Spinal cord (tissue), 10 donors: ENCODE results near the gene CLDN15. TPM values are rescaled to one million over a fixed set of nuclear protein-coding genes. Genes with fewer than 3 reads are reported as not detected.
"Not testable (repeated sequence)": the region's sequence is repeated elsewhere in the genome, so short reads cannot be mapped to it uniquely, and the experiment has no call there.

Experiments
- DNase-seq, 6 donors: peaks; one replicate each; pipeline versions ENCODE4 v3.0.0 to v3.0.0-alpha.2; 2013 to 2015; ENCODE audit warnings: low spot score in 6 of 6, low read depth in 4 of 6
- H3K27ac ChIP-seq: one replicate; pipeline ENCODE4 v1.5.1; 2013; ENCODE audit warnings: low read depth, low read length, control low read depth
- H3K27me3 ChIP-seq: one replicate; pipeline ENCODE4 v1.6.1; 2013; ENCODE audit warnings: low read length; ENCODE audit not compliant: control insufficient read depth, insufficient read depth
- H3K36me3 ChIP-seq: one replicate; pipeline ENCODE4 v1.6.1; 2013; ENCODE audit warnings: low read length; ENCODE audit not compliant: control insufficient read depth, insufficient read depth
- H3K4me1 ChIP-seq: one replicate; pipeline ENCODE4 v1.6.1; 2013; ENCODE audit warnings: low read length; ENCODE audit not compliant: control insufficient read depth, insufficient read depth
- H3K4me3 ChIP-seq: one replicate; pipeline ENCODE4 v1.5.1; 2013; ENCODE audit warnings: low read depth, low read length, control low read depth
- H3K9me3 ChIP-seq: one replicate; pipeline ENCODE4 v1.6.1; 2013; ENCODE audit warnings: low read length; ENCODE audit not compliant: control insufficient read depth, insufficient read depth
- WGBS: methylation state at CpG from one replicate; pipeline ENCODE4 v1.1.5; 2013; ENCODE audit warnings: missing lambda C conversion rate; ENCODE audit not compliant: insufficient coverage; 5-methylcytosine and 5-hydroxymethylcytosine counted together
- polyA plus RNA-seq, 2 donors: library from polyadenylated mRNA; unstranded; fragments of 120-200 nt; gene quantifications; one replicate each; pipeline ENCODE4 v1.2.1, GENCODE V29; 2013; ENCODE audit not compliant: insufficient read length in 2 of 2
- total RNA-seq, 2 donors: library from RNA; depleted of rRNA in 1 of 2; stranded (reverse); fragments of 120-200 nt in 1 of 2; fragments of >200 nt in 1 of 2; gene quantifications; one replicate each; pipeline versions ENCODE4 v1.2.3 to v1.2.4, GENCODE V29; 2013 to 2014
- donor health status: healthy.

The CLDN15 gene
- total and polyA plus RNA-seq, 4 donors: 3.3 to 13.8 (median 8.8) TPM

- 4% methylated on average over 75 of the region's 75 CpGs for WGBS
- Histone ChIP-seq H3K27me3 (peaks cover 37% of the 10 kb centered on the region), H3K4me1 (peaks cover 10% of the 10 kb centered on the region), H3K4me3 (no peak overlapping the region), H3K27ac (no peak overlapping the region), H3K36me3 (peaks cover 12% of the 10 kb centered on the region), H3K9me3 (no peaks in the 10 kb centered on the region)
- no peak for DNase-seq
These were observed 35.7 kb downstream of the CLDN15 start for GRCh38 chr7:101201695-101202602.

- H3K4me1 ChIP-seq: peaks cover 10% of the 10 kb centered on the region
- WGBS: 28% methylated on average over 16 of the region's 21 CpGs
- H3K4me3 ChIP-seq: no peak within 1 kb of the TSS
- peaks cover 5% of the 10 kb centered on the region for H3K36me3 ChIP-seq
- no peak within 1 kb of the TSS for H3K27ac ChIP-seq
- H3K27me3 ChIP-seq: peaks cover 37% of the 10 kb centered on the region
- H3K9me3 ChIP-seq: no peaks in the 10 kb centered on the region
- no peak for DNase-seq
These were observed 36.6 kb downstream of the CLDN15 start, which contains the start of gene MOGAT3 for GRCh38 chr7:101200862-101201599. Gene MOGAT3, minus strand, starts transcription at chr7:101201036. Its CDS starts 182 bp downstream, at chr7:101200854.

- H3K27ac ChIP-seq: no peak overlapping the region
- H3K36me3 ChIP-seq: no peaks in the 10 kb centered on the region
- peaks cover 10% of the 10 kb centered on the region for H3K4me1 ChIP-seq
- H3K27me3 ChIP-seq: peaks cover 37% of the 10 kb centered on the region
- H3K4me3 ChIP-seq: no peak overlapping the region
- DNase-seq: no peak
- H3K9me3 ChIP-seq: no peaks in the 10 kb centered on the region
- 80% methylated on average over 1 of the region's 2 CpGs for WGBS
These were observed 37.1 kb downstream of the CLDN15 start for GRCh38 chr7:101200504-101200861.

GRCh38 chr7:101199522-101199921 lies 38.1 kb downstream of the CLDN15 start:
- WGBS: 95% methylated on average over 8 of the region's 10 CpGs
- H3K36me3 ChIP-seq, H3K4me3 ChIP-seq, H3K9me3 ChIP-seq, H3K27ac ChIP-seq, DNase-seq: not testable (repeated sequence)
- Histone ChIP-seq H3K4me1 (peaks cover 10% of the 10 kb centered on the region), H3K27me3 (peaks cover 37% of the 10 kb centered on the region)

DNA sequence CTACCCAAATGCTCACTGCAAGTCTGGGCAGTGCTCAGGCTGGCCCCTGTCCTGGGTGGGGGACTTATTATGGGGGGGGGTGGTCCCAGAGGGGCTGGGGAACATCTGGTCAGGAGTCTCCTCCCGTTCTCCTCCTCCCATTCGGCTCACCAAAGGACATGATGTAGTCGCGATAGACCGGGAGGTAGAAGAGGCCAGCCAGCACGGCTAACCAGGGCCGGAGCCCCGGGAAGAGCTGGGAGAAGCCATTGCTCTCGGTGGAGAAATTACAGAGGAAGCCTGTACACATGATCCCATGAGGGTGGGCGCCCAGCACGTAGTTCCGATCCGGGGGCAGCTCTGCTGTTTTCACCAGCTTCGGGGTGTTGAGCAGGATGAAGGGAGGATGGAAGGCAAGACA lies 39.1 kb downstream of the CLDN15 start:
- H3K27me3 ChIP-seq: peaks cover 36% of the 10 kb centered on the region
- DNase-seq: no peak
- H3K9me3 ChIP-seq: no peaks in the 10 kb centered on the region
- WGBS: 66% methylated on average over 12 of the region's 14 CpGs
- H3K36me3 ChIP-seq: no peaks in the 10 kb centered on the region
- peaks cover 10% of the 10 kb centered on the region for H3K4me1 ChIP-seq
- H3K27ac ChIP-seq: no peak overlapping the region
- H3K4me3 ChIP-seq: no peak overlapping the region

DNA sequence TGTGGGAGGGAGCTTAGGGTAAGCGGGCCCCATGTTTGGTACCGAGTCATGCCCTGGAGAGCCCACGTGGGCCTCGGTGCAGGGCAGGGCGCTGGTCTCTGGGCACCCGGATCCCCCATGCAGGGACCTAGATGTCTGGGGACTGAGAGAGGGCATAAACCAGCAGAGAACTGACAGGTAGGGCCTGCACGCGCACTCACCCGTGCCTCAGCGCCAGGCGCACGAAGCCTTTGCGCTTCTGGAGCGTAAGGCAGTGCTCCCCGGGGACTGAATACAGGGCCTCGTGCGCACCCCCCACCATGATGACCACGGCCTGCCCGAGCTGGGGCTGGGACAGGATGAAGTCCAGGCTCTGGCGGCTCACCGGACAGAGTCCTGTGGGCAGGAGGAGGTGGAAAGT lies 39.6 kb downstream of the CLDN15 start:
- H3K27me3 ChIP-seq: peaks cover 31% of the 10 kb centered on the region
- no peak overlapping the region for H3K27ac ChIP-seq

GRCh38 chr7:101195884-101196283 lies 41.7 kb downstream of the CLDN15 start:
- WGBS: 80% methylated on average over 17 of the region's 17 CpGs
- H3K36me3 ChIP-seq: no peaks in the 10 kb centered on the region
- peaks cover 10% of the 10 kb centered on the region for H3K27me3 ChIP-seq
- H3K27ac ChIP-seq: no peak overlapping the region
- peaks cover 3% of the 10 kb centered on the region for H3K4me1 ChIP-seq
- no peak overlapping the region for H3K4me3 ChIP-seq
- H3K9me3 ChIP-seq: no peaks in the 10 kb centered on the region
- no peak for DNase-seq

More for the DNA sequence above, 39.6 kb downstream of the CLDN15 start:
- H3K4me3 ChIP-seq: no peak overlapping the region
- WGBS: 73% methylated on average over 15 of the region's 21 CpGs
- H3K9me3 ChIP-seq: no peaks in the 10 kb centered on the region
- H3K4me1 ChIP-seq: peaks cover 10% of the 10 kb centered on the region
- H3K36me3 ChIP-seq: no peaks in the 10 kb centered on the region
- no peak for DNase-seq

GRCh38 chr7:101189109-101189508 lies 48.5 kb downstream of the CLDN15 start:
- DNase-seq: no peak
- WGBS: 60% methylated on average over 2 of the region's 8 CpGs
- Histone ChIP-seq H3K27me3 (no peaks in the 10 kb centered on the region), H3K4me1 (peaks cover 3% of the 10 kb centered on the region), H3K4me3 (no peak overlapping the region), H3K27ac (no peak overlapping the region), H3K9me3 (no peaks in the 10 kb centered on the region), H3K36me3 (no peaks in the 10 kb centered on the region)

DNA sequence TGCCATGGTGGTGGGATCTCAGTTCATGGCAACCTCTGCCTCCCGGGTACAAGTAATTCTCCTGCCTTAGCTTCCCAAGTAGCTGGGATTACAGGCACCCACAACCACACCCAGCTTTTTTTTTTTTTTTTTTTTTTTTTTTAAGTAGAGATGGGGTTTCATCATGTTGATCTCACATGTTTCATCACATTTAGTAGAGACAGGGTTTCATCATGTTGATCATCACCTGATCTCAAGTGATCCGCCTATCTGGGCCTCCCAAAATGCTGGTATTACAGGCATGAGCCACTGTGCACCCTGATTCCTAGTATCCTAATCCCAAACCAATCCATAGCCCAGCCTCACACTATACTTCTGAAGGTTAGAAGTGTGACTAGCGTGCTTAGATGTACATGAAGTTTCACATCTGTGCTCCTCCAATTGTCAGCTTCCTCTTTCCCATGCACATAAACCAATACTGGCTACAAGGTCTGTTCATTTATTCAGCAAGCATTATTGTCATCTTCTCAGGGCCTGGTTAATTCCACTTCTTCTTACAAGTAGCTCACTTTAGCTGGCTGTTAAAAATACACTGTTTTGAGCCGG lies 50.7 kb downstream of the CLDN15 start:
- H3K36me3 ChIP-seq: no peaks in the 10 kb centered on the region
- no peak for DNase-seq
- 100% methylated on average over 1 of the region's 4 CpGs for WGBS

More for the DNA sequence above, 50.7 kb downstream of the CLDN15 start:
- Histone ChIP-seq H3K4me1 (peaks cover 6% of the 10 kb centered on the region), H3K4me3 (no peak overlapping the region), H3K9me3 (no peaks in the 10 kb centered on the region), H3K27me3 (no peaks in the 10 kb centered on the region), H3K27ac (no peak overlapping the region)
